ENCODE results near the gene NUPR1. TPM values are rescaled to one million over a fixed set of nuclear protein-coding genes. Genes with fewer than 3 reads are reported as not detected.

Gene NUPR1
- total and polyA plus RNA-seq, 2 of the 13 experiments (the other 11 are each of a cell fraction or from before 2014, with no cell fraction given) = 18.0 to 25.6 TPM

DNA sequence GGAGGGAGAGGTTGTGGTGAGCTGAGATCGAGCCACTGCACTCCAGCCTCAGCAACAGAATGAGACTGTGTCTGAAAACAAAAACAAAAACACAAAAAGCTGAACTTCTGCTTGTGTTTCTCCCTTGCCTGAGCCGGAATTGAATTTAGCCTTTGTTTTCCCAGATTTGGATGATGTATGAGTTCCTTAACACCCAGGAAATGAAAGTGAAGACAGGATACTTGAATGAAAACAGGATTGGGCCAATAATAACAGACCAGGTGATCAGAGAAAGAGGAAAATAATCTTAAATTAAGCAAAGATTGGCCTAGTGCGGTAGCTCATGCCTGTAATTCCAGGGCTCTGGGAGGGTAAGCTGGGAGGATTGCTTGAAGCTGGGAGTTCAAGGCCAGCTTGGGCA is 1.6 kb upstream of the NUPR1 start:
- DNase-seq (ENCODE audit: low spot score) (no peak), ATAC-seq (no peak), FAIRE-seq (no peak)
- WGBS (ENCODE audit: low lambda C conversion rate) = 75% methylated on average over 3 of the region's 3 CpGs
- no peaks in the 10 kb centered on the region for H3K9me3 ChIP-seq (ENCODE audit: low read length)
- no peak overlapping the region for H3K4me2 ChIP-seq (ENCODE audit: low read depth, low read length)
- H3K79me2 ChIP-seq (ENCODE audit: insufficient read depth, low read length) = peaks cover 12% of the 10 kb centered on the region
- no peak overlapping the region for H2AFZ ChIP-seq (ENCODE audit: low read length)
- in situ Hi-C loops (cut with HindIII; ENCODE audit: extremely low pct_ligation_motif_present, low pct_unique_long_range_greater_than_20kb) (no loop called here), intact Hi-C loops (cut with micrococcal nuclease; ENCODE audit: unreplicated experiment) (loop anchor here (10.0 kb wide), 1 partner anchor 74 kb away; the partner anchor contains the start of gene SULT1A1)
- H4K20me1 ChIP-seq (ENCODE audit: insufficient read depth, low read length) = no peaks in the 10 kb centered on the region
- no peak overlapping the region for H3K27ac ChIP-seq (ENCODE audit: extremely low read length, insufficient read depth, low read length)
- peaks cover 0 to 3% of the 10 kb centered on the region in 2 experiments; a peak in 1 of 5 replicates for H3K36me3 ChIP-seq (replicated peaks in 1 of 2; ENCODE audit: control insufficient read depth in 1 of 2, insufficient read depth in 2 of 2, low read length in 2 of 2)
- no TSS peak for BruUV-seq (replicated peaks)
- no peak overlapping the region for H3K4me3 ChIP-seq (replicated peaks in 1 of 3; ENCODE audit: insufficient read depth in 1 of 3, low read depth in 2 of 3, low read length in 3 of 3)
- H3K4me1 ChIP-seq (ENCODE audit: insufficient read depth, low read length) = peaks cover 78% of the 10 kb centered on the region
- H3K27me3 ChIP-seq (ENCODE audit: control insufficient read depth in 1 of 2, insufficient read depth in 2 of 2, low read length in 2 of 2) = no peaks in the 10 kb centered on the region
- CTCF ChIA-PET (ENCODE audit: low intra/inter-chr PET ratio, low total read pairs) = no interaction called here
- POLR2A ChIA-PET = interaction anchor here (1.0 to 3.7 kb wide), 9 partner anchors 8 to 69 kb away, joined by 3 to 19 read pairs (median 7); partner anchors contain the start of genes CLN3, SGF29, SULT1A1 and SULT1A2
- H3K9ac ChIP-seq (ENCODE audit: insufficient read depth, low read depth, low read length) = no peak overlapping the region
- 0 out of 2 replicates have a peak, but pooled peaks have one; percentile 15 for TF ChIP-seq ZNF256 (CRISPR knock-in tag; conservative IDR thresholded peaks at IDR 0.05)
- TF ChIP-seq ZMYM4 (CRISPR knock-in tag; IDR thresholded peaks at IDR 0.05) = no peak
- 0 out of 2 replicates have a peak, but pooled peaks have one; percentile 18 for TF ChIP-seq EHMT2 (IDR thresholded peaks at IDR 0.05; ENCODE audit: borderline replicate concordance, low read depth, low read length)
- 0 out of 2 replicates have a peak, but pooled peaks have one; percentile 5 for TF ChIP-seq ZNF543 (CRISPR knock-in tag; IDR thresholded peaks at IDR 0.05)
- TF ChIP-seq CCDC6 (CRISPR knock-in tag; IDR thresholded peaks at IDR 0.05) = 0 out of 2 replicates have a peak, but pooled peaks have one; percentile 34
- 0 out of 2 replicates have a peak, but pooled peaks have one; percentile 11 for TF ChIP-seq ZNF766 (CRISPR knock-in tag; IDR thresholded peaks at IDR 0.05; ENCODE audit: borderline replicate concordance)
- 0 out of 2 replicates have a peak, but pooled peaks have one; percentile 25 for TF ChIP-seq BRCA1 (CRISPR knock-in tag; IDR thresholded peaks at IDR 0.05)
- TF ChIP-seq ZNF136 (CRISPR knock-in tag; IDR thresholded peaks at IDR 0.05; ENCODE audit: low read depth) = no peak
- 0 out of 2 replicates have a peak, but pooled peaks have one; percentile 5 for TF ChIP-seq HOXA5 (CRISPR knock-in tag; IDR thresholded peaks at IDR 0.05)
